GM06990 (cell line): ENCODE measurements around the gene TSHB.

Experiments used
- DNase-seq: peaks from one replicate; pipeline ENCODE4 v3.0.0-alpha.2; 2011; ENCODE audit not compliant: insufficient read length; ENCODE audit errors: extremely low read depth
- H3K27me3 ChIP-seq: replicated peaks from 2 replicates; pipeline ENCODE4 v1.6.0; 2011; ENCODE audit warnings: low read length; ENCODE audit not compliant: control insufficient read depth, insufficient read depth
- H3K36me3 ChIP-seq: 2 replicates; pipeline ENCODE4 v1.5.1; 2011; ENCODE audit warnings: low read length; ENCODE audit not compliant: control insufficient read depth, insufficient read depth
- H3K4me3 ChIP-seq: replicated peaks from 2 replicates; pipeline ENCODE4 v1.5.1; 2011; ENCODE audit warnings: low read depth, mild to moderate bottlenecking, control low read depth, low read length
- TF ChIP-seq, protein P1 (sequence below): IDR thresholded peaks from 2 replicates; pipeline ENCODE4 v1.5.1; 2011; ENCODE audit warnings: low read length, control low read depth, mild to moderate bottlenecking, inconsistent platforms; ENCODE audit not compliant: insufficient read depth, poor library complexity, severe bottlenecking

TSHB gene

GRCh38 chr1:115074839-115075534, 45.4 kb downstream of the TSHB start:
- Histone ChIP-seq H3K4me3 (no peak overlapping the region), H3K27me3 (no peaks in the 10 kb centered on the region), H3K36me3 (no peaks in the 10 kb centered on the region)
- TF ChIP-seq, protein P1, sequence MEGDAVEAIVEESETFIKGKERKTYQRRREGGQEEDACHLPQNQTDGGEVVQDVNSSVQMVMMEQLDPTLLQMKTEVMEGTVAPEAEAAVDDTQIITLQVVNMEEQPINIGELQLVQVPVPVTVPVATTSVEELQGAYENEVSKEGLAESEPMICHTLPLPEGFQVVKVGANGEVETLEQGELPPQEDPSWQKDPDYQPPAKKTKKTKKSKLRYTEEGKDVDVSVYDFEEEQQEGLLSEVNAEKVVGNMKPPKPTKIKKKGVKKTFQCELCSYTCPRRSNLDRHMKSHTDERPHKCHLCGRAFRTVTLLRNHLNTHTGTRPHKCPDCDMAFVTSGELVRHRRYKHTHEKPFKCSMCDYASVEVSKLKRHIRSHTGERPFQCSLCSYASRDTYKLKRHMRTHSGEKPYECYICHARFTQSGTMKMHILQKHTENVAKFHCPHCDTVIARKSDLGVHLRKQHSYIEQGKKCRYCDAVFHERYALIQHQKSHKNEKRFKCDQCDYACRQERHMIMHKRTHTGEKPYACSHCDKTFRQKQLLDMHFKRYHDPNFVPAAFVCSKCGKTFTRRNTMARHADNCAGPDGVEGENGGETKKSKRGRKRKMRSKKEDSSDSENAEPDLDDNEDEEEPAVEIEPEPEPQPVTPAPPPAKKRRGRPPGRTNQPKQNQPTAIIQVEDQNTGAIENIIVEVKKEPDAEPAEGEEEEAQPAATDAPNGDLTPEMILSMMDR = no peak
- DNase-seq = no peak

GRCh38 chr1:115076384-115076915, 46.8 kb downstream of the TSHB start:
- DNase-seq = no peak
- TF ChIP-seq, protein P1 = no peak
- Histone ChIP-seq H3K4me3 (no peak overlapping the region), H3K27me3 (no peaks in the 10 kb centered on the region), H3K36me3 (no peaks in the 10 kb centered on the region)

DNA sequence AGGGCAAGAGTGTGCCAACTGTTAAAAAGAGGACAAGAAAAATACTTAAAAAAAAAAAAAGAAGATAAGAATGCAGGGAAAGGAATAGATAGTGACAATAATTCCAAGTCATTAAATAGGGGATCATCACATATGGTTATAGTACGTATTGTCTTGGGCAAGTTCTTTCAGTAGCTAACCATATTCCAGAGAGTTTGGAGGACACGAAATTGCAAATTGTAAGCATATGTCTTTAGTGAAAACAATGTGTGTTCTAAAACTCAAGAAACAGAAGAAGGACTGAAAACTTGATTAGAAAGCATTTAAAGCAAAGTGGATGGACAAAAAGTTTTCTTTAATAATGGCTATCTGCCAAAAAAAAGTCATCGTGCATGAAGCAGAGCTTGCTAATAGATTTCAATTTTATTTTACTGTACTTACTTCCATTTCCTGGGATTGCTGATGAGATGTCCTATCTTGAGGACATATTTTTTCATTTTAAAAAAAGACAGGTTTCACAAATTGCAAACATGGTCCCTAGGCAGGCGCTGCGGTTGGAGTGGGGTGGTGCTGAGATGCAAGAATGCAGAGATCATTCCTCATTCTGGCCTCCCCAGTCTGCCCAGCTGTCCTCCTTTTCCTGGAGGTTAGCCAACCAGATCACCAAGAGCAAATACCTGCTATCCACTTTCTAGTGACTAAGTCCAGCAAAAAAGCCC, 47.8 kb downstream of the TSHB start:
- Histone ChIP-seq H3K27me3 (no peaks in the 10 kb centered on the region), H3K4me3 (no peak overlapping the region), H3K36me3 (no peaks in the 10 kb centered on the region)
- TF ChIP-seq, protein P1 = no peak
- DNase-seq = no peak

DNA sequence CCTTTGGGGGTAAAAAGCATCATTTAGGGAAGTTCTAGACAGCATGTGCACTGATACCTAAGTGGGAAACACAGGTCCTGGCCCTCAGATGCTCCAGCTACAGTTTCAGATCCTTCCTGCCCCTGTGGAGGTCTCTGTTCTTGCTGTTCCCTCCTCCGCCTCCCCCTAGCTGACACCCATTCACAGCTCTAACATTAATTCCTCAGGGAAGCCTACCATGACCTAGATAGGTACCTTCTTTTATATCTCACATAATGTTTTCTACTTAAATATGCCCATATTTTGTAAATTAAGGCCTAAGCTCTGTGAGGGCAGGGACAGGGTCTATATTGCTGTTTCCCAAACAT, 48.3 kb downstream of the TSHB start:
- no peak for DNase-seq
- TF ChIP-seq, protein P1 = no peak
- Histone ChIP-seq H3K27me3 (no peaks in the 10 kb centered on the region), H3K4me3 (no peak overlapping the region), H3K36me3 (no peaks in the 10 kb centered on the region)

GRCh38 chr1:115078708-115079107, 49.1 kb downstream of the TSHB start:
- TF ChIP-seq, protein P1 = no peak
- H3K36me3 ChIP-seq = no peaks in the 10 kb centered on the region
- H3K27me3 ChIP-seq = no peaks in the 10 kb centered on the region; the same call in 1 of the 2 replicates
- H3K4me3 ChIP-seq = no peak overlapping the region
- no peak for DNase-seq
